Stimulated activated CD8-positive, alpha-beta memory T cell treated with anti-CD3 and anti-CD28 coated beads, Interleukin-12 subunit alpha, Interleukin-12 subunit beta, amount 100 ng/mL, for 24 hours (primary cell): ENCODE results near the gene TLK2.
"Not testable (repeated sequence)": the region's sequence is repeated elsewhere in the genome, so short reads cannot be mapped to it uniquely, and the experiment has no call there.

Experiments
- DNase-seq: peaks from one replicate; pipeline ENCODE4 v3.0.0-alpha.2; 2020; ENCODE audit errors: extremely low read depth

The TLK2 gene

GRCh38 chr17:62560971-62561370 lies 82.3 kb downstream of the TLK2 start:
- not testable (repeated sequence) for DNase-seq

- no peak for DNase-seq
Measured at GRCh38 chr17:62562656-62563055, 84.0 kb downstream of the TLK2 start.

GRCh38 chr17:62565817-62566216 lies 87.2 kb downstream of the TLK2 start:
- DNase-seq, result no peak

- DNase-seq, result no peak
Measured at GRCh38 chr17:62566996-62567578, 88.5 kb downstream of the TLK2 start.

- no peak for DNase-seq
Measured at GRCh38 chr17:62572488-62572887, 93.9 kb downstream of the TLK2 start.

GRCh38 chr17:62572888-62573401 lies 94.3 kb downstream of the TLK2 start:
- no peak for DNase-seq

- no peak for DNase-seq
Measured at GRCh38 chr17:62573480-62574117, 95.0 kb downstream of the TLK2 start.

GRCh38 chr17:62576382-62576781 lies 97.8 kb downstream of the TLK2 start:
- DNase-seq, result no peak

GRCh38 chr17:62578757-62579487 lies 100.3 kb downstream of the TLK2 start:
- DNase-seq, result no peak

GRCh38 chr17:62580947-62581346 lies 102.3 kb downstream of the TLK2 start:
- no peak for DNase-seq

- DNase-seq, result no peak
Measured at GRCh38 chr17:62581764-62582163, 103.1 kb downstream of the TLK2 start.

- no peak for DNase-seq
Measured at GRCh38 chr17:62587554-62587953, 108.9 kb downstream of the TLK2 start.

- DNase-seq, result no peak
Measured at GRCh38 chr17:62588109-62588508, 109.5 kb downstream of the TLK2 start.

- DNase-seq, result no peak
Measured at GRCh38 chr17:62591333-62591732, 112.7 kb downstream of the TLK2 start.

GRCh38 chr17:62591822-62592221 lies 113.2 kb downstream of the TLK2 start:
- DNase-seq, result not testable (repeated sequence)

- DNase-seq, result no peak
Measured at GRCh38 chr17:62592341-62593099, 113.9 kb downstream of the TLK2 start.

- DNase-seq, result no peak
Measured at GRCh38 chr17:62595484-62595883, 116.9 kb downstream of the TLK2 start.

GRCh38 chr17:62596662-62597061 lies 118.0 kb downstream of the TLK2 start:
- DNase-seq, result no peak

GRCh38 chr17:62597150-62597549 lies 118.5 kb downstream of the TLK2 start:
- DNase-seq, result no peak

- no peak for DNase-seq
Measured at GRCh38 chr17:62597920-62598319, 119.3 kb downstream of the TLK2 start.

GRCh38 chr17:62599964-62600657 lies 121.5 kb downstream of the TLK2 start:
- no peak for DNase-seq

GRCh38 chr17:62600805-62601204 lies 122.2 kb downstream of the TLK2 start:
- DNase-seq, result no peak
